Suprapubic skin (tissue), 4 donors: ENCODE measurements around the gene TMEM151A. TPM values are rescaled to one million over a fixed set of nuclear protein-coding genes. Genes with fewer than 3 reads are reported as not detected.

Experiments used
- DNase-seq, 2 donors: peaks; one replicate each; pipeline ENCODE4 v3.0.0-alpha.2; 2019; ENCODE audit warnings: low spot score in 2 of 2
- H3K27ac ChIP-seq: fragments of 200-600 bp; sonication (generic); one replicate; pipeline ENCODE4 v1.5.1; 2019
- H3K27me3 ChIP-seq: fragments of 200-600 bp; sonication (generic); one replicate; pipeline ENCODE4 v1.5.1; 2019
- H3K36me3 ChIP-seq: fragments of 200-600 bp; sonication (generic); one replicate; pipeline ENCODE4 v1.5.1; 2019
- H3K4me1 ChIP-seq: fragments of 200-600 bp; sonication (generic); one replicate; pipeline ENCODE4 v1.5.1; 2019
- H3K4me3 ChIP-seq: fragments of 200-600 bp; sonication (generic); one replicate; pipeline ENCODE4 v1.5.1; 2019; ENCODE audit warnings: mild to moderate bottlenecking
- H3K9me3 ChIP-seq: fragments of 200-600 bp; sonication (generic); one replicate; pipeline ENCODE4 v1.5.1; 2019
- EP300 ChIP-seq: sonication (generic); formaldehyde crosslinking; IDR thresholded peaks from one replicate; pipeline ENCODE4 v1.6.1; 2017; ENCODE audit warnings: antibody characterized with exemption
- POLR2A ChIP-seq, 2 donors: fragments of 450-650 bp; IDR thresholded peaks; one replicate each; pipeline ENCODE4 v1.6.1; 2017; ENCODE audit warnings: antibody characterized with exemption in 2 of 2, mild to moderate bottlenecking in 2 of 2, moderate library complexity in 2 of 2
- POLR2AphosphoS5 ChIP-seq, 3 donors: sonication (generic); formaldehyde crosslinking; IDR thresholded peaks; one replicate each; pipeline ENCODE4 v1.6.1; 2017; ENCODE audit warnings: antibody characterized with exemption in 3 of 3
- WGBS: methylation state at CpG from one replicate; pipeline ENCODE4 v1.1.5; 2018; 5-methylcytosine and 5-hydroxymethylcytosine counted together
- total RNA-seq, 4 donors: library from RNA; depleted of rRNA; stranded (reverse); fragments of >200 nt; gene quantifications; one replicate each; pipeline ENCODE4 v1.1.0, GENCODE V29; 2016
- TF ChIP-seq, protein P1 (sequence below), 2 donors: fragments of 200-600 bp in 1 of 2; fragments of 450-650 bp in 1 of 2; sonication (generic) in 1 of 2; IDR thresholded peaks; one replicate each; pipeline ENCODE4 v1.5.1; 2016 to 2019; ENCODE audit warnings: antibody characterized with exemption in 2 of 2, mild to moderate bottlenecking in 1 of 2, moderate library complexity in 1 of 2

Gene TMEM151A
- total RNA-seq, 4 donors from 2014 or later, result not detected

DNA sequence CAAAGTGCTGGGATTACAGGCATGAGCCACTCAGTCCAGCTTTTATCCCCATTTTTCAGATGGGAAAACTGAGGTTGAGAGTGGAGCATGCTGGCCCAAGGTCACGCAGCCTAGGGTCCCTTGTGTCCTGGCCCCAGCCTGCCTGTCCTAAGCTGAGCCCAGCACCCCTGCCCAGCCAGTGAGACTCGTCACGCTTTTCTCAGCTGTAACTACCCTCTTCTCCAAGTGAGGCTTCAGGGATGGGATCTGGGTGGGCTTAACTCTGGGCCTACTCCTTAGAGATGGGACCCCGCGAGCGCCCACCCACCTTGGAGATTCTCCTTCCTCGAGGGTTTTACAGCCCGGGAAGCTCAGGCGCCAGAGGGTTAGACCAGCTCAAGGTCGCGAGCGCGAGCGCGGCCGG is 390 bp upstream of the TMEM151A start:
- Histone ChIP-seq H3K27me3 (peaks cover 54% of the 10 kb centered on the region), H3K4me1 (peaks cover 34% of the 10 kb centered on the region), H3K36me3 (no peaks in the 10 kb centered on the region), H3K27ac (no peak overlapping the region), H3K4me3 (peak overlapping the region; percentile 51), H3K9me3 (no peaks in the 10 kb centered on the region)
- WGBS, result 30% methylated on average over 3 of the region's 16 CpGs
- no peak for TF ChIP-seq POLR2AphosphoS5 (IDR thresholded peaks at IDR 0.05)
- no peak for TF ChIP-seq POLR2A (IDR thresholded peaks at IDR 0.05)
- TF ChIP-seq EP300, result no peak
- TF ChIP-seq, protein P1, sequence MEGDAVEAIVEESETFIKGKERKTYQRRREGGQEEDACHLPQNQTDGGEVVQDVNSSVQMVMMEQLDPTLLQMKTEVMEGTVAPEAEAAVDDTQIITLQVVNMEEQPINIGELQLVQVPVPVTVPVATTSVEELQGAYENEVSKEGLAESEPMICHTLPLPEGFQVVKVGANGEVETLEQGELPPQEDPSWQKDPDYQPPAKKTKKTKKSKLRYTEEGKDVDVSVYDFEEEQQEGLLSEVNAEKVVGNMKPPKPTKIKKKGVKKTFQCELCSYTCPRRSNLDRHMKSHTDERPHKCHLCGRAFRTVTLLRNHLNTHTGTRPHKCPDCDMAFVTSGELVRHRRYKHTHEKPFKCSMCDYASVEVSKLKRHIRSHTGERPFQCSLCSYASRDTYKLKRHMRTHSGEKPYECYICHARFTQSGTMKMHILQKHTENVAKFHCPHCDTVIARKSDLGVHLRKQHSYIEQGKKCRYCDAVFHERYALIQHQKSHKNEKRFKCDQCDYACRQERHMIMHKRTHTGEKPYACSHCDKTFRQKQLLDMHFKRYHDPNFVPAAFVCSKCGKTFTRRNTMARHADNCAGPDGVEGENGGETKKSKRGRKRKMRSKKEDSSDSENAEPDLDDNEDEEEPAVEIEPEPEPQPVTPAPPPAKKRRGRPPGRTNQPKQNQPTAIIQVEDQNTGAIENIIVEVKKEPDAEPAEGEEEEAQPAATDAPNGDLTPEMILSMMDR (IDR thresholded peaks at IDR 0.05), result no peak
- peak in 1 of 2 donors; percentile 64 for DNase-seq

DNA sequence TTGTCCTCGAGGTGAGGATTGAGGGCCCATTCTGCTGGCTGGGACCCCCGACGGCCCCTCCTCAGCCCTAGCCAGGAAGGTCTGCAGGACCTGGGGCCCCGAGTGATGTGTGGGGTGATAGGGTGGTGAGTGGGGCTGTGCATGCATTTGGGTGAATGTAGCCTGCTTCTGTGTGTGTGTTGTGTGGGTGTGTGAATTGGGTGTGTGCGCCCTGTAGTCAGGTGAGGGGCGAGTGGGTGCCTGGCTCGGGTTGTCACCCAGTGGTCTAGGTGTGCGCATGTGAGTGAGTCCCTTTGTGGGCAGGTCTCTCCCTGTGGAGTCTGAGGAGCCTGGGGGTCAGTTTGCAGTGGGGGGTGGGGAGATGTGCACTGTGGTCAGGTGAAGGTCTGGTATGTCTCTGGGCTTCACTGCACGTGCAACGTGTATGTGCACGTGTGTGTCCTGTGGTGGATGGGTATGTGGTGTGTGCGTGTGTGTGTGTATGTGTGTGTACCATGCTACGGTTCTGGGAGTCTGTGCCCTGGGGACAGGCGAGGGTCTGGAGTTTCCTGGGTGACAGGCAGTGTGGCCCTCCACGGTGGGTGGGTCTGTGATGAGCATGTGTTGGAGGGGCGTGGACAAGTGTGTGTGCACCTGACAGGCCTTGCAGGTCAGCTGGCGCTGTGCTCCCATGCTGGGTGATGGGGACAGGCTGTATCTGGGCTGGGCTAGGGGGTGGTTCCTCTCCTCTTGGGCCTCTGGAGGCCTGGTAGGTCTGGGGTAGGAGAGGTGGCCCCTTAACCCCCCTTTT is 1.0 kb downstream of the TMEM151A start:
- Histone ChIP-seq H3K4me3 (peak overlapping the region; percentile 51), H3K4me1 (peaks cover 27% of the 10 kb centered on the region), H3K27ac (no peak overlapping the region), H3K36me3 (no peaks in the 10 kb centered on the region), H3K9me3 (no peaks in the 10 kb centered on the region), H3K27me3 (peaks cover 55% of the 10 kb centered on the region)
- WGBS, result 52% methylated on average over 16 of the region's 17 CpGs
- DNase-seq, result peak in 1 of 2 donors; percentile 61
- no peak for TF ChIP-seq POLR2A (IDR thresholded peaks at IDR 0.05)
- no peak for TF ChIP-seq POLR2AphosphoS5 (IDR thresholded peaks at IDR 0.05)

DNA sequence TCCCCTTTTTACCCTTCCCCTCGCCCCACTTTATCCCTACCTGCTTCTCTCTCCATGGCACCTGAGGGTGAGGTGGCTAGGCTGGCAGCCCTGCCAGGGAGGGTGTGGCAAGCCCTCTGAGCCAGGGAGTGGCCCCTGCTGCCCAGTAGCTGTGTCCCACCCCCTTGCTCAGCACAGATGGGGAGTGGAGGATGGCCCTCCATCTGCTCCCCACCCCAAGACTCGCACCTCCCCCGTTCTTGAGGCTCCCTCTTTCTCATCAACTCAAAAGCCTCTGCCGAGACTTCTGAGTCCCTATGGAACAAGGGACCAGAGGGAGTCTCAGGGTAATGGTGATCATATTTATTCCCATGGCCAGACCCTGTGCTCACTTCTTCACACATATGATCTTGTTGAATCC is 1.7 kb downstream of the TMEM151A start:
- Histone ChIP-seq H3K4me3 (no peak overlapping the region), H3K9me3 (no peaks in the 10 kb centered on the region), H3K4me1 (peaks cover 21% of the 10 kb centered on the region), H3K36me3 (no peaks in the 10 kb centered on the region), H3K27me3 (peaks cover 55% of the 10 kb centered on the region), H3K27ac (no peak overlapping the region)
- WGBS, result 70% methylated on average over 4 of the region's 4 CpGs
- no peak for DNase-seq
- TF ChIP-seq POLR2A (IDR thresholded peaks at IDR 0.05) (no peak), POLR2AphosphoS5 (IDR thresholded peaks at IDR 0.05) (no peak), EP300 (no peak)
- TF ChIP-seq, protein P1 (IDR thresholded peaks at IDR 0.05), result no peak

DNA sequence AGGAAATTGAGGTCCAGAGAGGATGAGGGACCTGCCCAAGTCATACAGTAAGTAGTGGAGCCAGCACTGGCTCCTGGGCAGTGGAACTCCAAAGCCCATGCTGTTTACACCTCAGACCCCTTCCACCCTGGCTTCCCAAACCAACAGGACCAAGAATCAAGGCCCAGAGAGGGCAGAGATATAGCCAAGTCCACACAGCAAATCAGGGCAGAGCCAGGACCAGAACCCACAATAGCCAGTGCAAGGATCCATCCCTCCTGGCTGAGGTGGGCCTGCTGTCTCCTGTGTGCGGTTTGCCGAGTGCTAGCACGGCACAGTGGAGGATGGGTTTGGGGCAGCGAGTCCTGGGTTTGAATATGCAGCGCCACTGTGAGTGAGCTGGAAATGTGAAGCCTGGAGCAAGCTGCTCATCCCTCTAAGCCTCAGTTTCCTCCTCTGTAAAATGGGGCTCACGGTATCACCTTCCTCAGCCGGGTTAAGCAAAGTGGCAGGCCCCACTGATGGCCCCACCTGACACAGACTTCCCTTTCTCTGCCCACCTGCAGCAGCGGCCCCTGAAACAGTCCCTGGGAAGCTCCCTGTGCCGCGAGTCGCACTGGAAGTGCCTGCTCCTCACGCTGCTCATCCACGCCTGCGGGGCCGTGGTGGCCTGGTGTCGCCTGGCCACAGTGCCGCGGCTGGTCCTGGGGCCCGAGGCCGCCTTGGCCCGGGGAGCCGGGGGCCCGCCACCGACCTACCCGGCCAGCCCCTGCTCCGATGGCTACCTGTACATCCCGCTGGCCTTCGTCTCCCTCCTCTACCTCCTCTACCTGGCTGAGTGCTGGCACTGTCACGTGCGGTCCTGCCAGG is 2.3 kb downstream of the TMEM151A start:
- H3K27me3 ChIP-seq, result peaks cover 55% of the 10 kb centered on the region
- H3K4me3 ChIP-seq, result no peak overlapping the region
- no peak overlapping the region for H3K27ac ChIP-seq
- no peak for DNase-seq
- H3K4me1 ChIP-seq, result peaks cover 19% of the 10 kb centered on the region
- TF ChIP-seq, protein P1 (IDR thresholded peaks at IDR 0.05), result no peak
- TF ChIP-seq POLR2A (IDR thresholded peaks at IDR 0.05) (no peak), EP300 (no peak), POLR2AphosphoS5 (IDR thresholded peaks at IDR 0.05) (no peak)
- 84% methylated on average over 9 of the region's 30 CpGs for WGBS
- H3K9me3 ChIP-seq, result no peaks in the 10 kb centered on the region
- H3K36me3 ChIP-seq, result no peaks in the 10 kb centered on the region

DNA sequence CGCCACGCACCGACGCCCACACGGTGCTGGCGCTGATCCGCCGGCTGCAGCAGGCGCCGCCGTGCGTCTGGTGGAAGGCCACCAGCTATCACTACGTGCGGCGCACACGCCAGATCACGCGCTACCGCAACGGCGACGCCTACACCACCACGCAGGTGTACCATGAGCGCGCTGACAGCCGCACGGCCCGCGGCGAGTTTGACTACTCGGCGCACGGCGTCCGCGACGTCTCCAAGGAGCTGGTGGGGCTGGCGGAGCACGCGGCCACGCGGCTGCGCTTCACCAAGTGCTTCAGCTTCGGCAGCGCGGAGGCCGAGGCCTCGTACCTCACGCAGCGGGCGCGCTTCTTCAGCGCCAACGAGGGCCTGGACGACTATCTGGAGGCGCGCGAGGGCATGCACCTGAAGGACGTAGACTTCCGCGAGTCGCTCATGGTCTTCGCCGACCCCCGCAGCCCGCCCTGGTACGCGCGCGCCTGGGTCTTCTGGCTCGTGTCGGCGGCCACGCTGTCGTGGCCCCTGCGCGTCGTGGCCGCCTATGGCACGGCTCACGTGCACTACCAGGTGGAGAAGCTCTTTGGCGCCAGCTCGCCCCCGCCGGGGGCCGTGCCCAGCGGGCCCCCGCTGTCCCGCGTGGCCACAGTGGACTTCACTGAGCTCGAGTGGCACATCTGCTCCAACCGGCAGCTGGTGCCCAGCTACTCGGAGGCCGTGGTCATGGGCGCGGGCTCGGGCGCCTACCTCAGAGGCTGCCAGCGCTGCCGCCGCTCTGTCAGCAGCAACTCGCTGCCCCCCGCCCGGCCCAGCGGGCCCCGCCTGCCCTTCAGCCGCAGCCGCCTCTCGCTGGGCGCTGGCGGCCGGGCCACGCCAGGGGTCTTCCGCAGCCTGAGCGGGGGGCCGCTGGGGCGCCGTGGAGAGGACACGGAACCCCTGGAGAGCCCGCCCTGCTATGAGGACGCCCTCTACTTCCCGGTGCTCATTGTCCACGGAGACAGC is 3.2 kb downstream of the TMEM151A start:
- Histone ChIP-seq H3K4me3 (no peak overlapping the region), H3K36me3 (no peaks in the 10 kb centered on the region), H3K27ac (no peak overlapping the region), H3K4me1 (peaks cover 13% of the 10 kb centered on the region), H3K27me3 (peaks cover 55% of the 10 kb centered on the region), H3K9me3 (no peaks in the 10 kb centered on the region)
- WGBS, result 94% methylated on average over 25 of the region's 123 CpGs
- TF ChIP-seq POLR2A (IDR thresholded peaks at IDR 0.05), result no peak
- no peak for DNase-seq
